Activated CD8-positive, alpha-beta memory T cell treated with anti-CD3 and anti-CD28 coated beads, Interleukin-2, amount 50 U/mL, for 48 hours (primary cell): ENCODE measurements around the gene VAV3.
"Not testable (repeated sequence)": the region's sequence is repeated elsewhere in the genome, so short reads cannot be mapped to it uniquely, and the experiment has no call there.

Source experiments
- DNase-seq: peaks from one replicate; pipeline ENCODE4 v3.0.0-alpha.2; 2020

The VAV3 gene

DNA sequence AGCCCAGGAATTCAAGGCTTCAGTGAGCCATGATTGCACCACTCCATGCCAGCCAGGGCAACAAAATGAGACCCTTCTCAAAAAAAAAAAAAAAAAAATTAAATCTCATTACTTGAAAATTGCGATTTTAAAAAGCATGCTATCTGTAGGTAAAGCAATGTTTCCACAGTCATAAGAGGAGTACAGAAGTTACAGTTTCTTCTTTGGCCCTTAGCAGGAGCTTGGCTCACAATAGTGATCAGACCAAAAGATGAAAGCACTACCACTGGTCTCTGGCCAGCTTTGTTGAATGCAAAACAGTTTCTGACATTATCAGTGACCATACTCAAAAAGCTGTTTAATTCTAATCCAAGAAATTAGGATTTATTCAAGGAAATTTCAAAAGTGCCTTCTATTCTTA, 31.2 kb downstream of the VAV3 start:
- no peak for DNase-seq

DNA sequence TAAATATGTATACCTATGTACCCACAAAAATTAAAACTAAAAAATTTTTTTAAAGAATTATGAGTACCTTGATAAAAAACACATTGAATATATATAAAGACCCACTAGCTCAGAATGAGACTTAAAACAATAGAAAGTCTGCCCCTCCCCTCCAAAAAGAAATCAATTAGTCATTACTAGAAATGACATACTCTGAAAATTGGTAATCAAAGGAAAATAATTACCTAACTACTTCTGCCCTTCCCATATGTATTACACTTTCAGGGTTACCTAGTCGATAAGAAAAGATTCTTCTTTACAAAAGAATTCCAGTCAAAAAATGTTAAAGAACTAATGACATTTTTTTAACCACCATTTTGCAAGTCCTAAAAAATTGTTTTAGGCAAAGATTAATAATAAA, 34.7 kb downstream of the VAV3 start:
- DNase-seq: no peak

GRCh38 chr1:107927820-107928219, 37.2 kb downstream of the VAV3 start:
- no peak for DNase-seq

DNA sequence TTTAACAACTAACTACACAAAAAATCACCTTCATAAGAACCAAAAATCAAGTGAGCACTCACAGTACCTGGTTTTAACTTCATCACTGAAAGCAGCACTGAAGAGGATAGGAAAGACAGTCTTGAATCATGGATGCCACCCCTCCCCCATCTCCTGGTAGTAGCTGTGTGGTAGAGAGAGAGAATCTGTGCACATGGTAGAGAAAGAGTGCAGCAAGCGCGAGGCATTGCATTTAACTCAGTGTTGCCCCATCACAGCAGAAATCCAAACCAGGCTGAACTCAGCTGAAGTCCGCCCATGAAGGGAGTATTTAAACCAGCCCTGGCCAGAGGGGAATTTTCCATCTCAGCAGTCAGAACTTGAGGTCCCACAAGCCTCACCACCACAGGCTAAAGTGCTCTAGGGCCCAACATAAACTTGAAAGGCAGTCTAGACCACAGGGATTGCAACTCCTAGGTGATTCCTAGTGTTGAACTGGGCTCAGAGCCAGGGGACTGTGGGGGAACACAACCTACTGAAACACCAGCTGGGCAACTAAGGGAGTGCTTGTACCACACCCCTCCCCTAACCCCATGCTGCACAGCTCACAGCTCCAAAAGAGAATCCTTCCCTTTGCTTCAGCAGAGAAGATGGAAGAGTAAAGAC, 38.4 kb downstream of the VAV3 start:
- DNase-seq: no peak

GRCh38 chr1:107925565-107925964, 39.4 kb downstream of the VAV3 start:
- DNase-seq: no peak

DNA sequence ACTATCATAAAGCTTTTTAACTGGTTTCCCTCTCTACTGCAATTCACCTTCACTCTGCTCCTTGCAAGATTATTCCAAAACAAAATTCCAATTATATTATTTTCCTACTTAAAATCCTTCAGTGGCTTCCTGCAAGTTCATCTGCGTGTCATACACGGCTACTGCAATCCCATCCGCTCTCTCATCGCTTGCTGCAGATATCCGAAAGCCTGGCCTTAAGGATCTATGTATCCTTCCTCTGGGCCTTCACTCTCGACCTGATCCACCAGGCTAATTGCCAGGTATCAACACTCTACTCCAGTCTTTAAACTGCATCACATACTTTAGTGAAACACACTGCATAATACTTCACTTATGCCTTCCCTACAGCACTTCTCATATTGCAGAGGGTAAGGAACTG, 44.0 kb downstream of the VAV3 start:
- DNase-seq: no peak

- no peak for DNase-seq
These were observed 44.4 kb downstream of the VAV3 start for GRCh38 chr1:107920561-107920960.

DNA sequence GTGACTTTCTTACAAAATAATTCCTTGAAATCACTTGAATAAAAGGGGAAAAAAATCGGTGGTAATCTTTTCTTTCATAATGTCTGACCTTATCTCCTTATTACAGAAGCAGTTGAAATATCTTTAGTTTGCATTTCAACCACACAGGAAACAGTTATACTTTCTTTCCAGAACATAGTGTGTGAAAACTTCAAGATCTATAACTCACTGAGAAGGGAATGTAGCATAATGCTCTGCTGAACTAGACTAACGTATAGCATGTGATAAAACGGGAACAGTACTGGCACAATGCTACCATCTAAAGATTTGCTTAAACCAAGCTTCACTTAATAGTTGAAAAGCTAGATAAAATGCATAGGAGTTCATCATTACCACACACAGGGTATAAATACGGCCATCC, 45.0 kb downstream of the VAV3 start:
- DNase-seq: no peak

DNA sequence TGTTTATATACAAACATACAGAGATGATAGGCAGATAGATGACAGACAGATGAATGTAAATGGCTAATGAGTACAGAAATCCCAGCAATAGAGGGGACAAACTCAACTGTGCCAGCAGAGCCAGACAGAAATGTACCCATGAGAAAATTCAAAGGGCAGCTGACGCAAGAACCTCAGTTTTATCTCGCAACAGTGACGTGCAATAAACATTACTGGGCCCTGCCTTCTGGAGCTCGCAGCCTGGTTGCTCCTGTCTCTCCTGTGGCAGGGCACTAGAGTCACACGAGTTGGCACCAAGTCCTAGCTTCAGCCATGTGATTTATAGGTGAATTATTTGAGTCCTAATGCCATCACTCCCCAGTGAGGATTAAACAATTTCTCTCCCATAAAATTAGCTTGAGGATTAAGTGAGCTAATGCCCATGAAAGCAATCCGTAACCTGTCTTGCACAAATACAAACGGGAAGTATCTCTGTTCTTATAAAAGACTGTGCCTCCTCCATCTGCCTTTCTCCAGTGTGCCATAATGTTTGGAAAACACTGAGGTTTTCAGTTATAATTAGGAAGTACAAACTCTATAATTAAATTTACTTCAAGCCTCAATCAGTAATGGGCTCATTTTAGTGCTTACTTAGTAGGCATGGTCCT, 50.7 kb downstream of the VAV3 start:
- no peak for DNase-seq

DNA sequence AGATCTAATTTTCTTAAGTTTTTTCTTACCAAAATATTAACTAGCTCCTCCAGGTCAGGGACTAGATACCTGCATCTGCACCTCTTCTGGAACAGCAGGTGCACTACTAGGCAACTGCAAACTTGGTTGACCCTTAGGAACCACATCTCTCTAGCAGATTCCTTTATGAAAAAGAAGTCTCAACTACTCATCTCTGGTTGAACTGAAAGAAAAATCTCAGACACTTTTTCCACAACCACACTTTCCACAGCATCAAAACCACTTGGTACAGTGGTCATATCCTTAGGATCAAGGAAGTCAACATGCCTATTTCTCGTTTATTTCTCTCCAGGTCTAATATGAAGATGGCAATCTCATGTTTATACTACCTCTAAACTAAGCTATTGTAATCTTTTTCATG, 52.3 kb downstream of the VAV3 start:
- no peak for DNase-seq

DNA sequence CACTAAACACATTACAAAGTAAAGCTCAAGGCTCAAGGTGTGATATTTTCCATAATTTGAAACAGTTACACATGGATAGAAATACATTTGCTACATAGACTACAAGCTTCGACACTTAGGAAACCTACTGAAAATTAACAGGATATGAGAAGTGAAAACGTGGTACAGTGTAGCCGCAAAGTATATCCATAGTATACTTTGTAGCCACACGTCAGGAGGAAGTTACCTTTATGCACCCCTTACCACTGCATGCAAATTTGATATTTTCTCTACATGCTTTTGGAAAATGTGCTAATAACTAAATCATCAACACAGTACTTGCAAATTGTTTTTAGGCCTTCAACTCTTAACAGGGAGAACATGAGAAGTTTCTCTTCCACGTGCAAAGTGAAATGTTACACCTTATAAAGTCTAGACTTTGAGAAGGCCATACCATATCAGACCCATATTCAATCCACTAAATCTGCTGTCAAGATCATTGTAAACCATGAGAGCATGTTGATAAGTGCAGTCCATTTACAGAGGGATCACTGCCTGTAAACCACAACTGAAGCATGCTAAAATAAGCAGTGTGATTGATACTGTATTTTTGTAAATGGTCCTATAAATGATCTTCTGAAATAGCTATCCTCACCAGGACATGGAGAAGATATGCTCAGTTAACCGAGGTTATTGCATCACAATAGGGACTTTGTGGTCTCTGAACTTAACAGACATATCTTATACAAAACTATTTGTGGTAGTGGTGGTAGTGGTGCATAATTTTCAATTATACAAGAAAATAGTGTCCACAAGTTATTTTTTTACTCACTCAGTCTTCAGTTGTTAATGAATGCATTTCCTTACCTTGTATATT, 64.7 kb downstream of the VAV3 start:
- DNase-seq: no peak

DNA sequence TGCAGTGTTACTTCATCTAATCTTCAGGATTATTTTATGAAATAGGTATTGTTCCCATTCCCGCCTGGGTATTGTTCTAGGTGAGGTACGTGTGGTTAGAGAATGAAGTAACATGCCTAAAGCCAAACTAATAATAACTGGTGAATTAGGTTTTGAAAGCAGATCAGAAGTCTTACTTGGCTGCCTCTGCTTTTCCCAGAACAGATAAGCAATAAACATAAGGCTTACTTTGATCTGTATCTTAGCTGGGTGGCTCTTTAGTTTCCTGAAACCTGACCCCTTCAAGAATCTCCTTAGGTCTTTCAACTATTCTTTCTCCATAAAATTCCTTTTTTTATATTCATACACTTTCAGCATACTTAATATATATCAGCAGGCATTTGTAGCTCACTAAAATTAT, 65.3 kb downstream of the VAV3 start:
- no peak for DNase-seq

DNA sequence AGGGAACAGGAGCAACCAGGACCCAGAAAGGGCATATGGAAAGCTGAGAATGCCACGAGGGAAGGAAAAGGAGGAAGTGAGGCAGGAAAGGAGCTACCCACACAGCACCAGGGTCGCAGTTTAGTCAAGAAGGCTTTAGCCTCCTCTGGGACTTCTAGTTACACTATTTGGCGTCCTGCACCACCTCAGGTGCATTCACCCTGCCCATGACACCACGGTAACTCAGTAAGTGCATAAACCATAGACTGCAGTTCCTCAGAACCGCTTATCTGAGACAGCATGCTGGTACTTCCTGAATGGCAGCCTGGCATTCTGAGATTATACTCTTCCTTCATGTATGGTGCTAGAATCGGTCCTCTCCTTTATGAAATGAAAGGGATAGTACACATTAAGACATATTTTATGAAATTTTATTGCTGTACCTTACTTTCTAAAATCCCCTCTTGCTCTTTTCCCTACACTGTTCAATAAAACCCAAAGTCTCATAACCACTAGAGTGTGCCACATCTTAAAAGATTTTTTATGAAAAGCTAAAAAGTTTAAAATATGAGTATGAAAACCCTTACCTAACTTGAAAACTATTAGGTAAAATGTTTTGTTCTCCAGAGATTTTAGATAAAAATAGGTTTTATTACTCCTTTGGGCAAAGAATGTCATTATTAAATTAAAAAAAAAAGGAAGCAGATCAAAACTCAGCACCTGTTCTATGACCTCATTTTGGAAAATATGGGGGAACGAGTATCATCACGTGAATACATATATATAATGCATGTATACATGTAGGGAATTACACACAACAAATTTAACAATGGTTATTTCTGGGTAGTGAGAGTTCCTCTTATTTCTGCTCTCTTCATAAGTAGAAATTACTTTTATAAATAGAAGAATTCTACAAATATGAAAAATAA, 67.3 kb downstream of the VAV3 start:
- DNase-seq: peak; percentile 57

GRCh38 chr1:107896936-107897335, 68.0 kb downstream of the VAV3 start:
- DNase-seq: no peak

- DNase-seq: no peak
These were observed 68.6 kb downstream of the VAV3 start for GRCh38 chr1:107896401-107896800.

DNA sequence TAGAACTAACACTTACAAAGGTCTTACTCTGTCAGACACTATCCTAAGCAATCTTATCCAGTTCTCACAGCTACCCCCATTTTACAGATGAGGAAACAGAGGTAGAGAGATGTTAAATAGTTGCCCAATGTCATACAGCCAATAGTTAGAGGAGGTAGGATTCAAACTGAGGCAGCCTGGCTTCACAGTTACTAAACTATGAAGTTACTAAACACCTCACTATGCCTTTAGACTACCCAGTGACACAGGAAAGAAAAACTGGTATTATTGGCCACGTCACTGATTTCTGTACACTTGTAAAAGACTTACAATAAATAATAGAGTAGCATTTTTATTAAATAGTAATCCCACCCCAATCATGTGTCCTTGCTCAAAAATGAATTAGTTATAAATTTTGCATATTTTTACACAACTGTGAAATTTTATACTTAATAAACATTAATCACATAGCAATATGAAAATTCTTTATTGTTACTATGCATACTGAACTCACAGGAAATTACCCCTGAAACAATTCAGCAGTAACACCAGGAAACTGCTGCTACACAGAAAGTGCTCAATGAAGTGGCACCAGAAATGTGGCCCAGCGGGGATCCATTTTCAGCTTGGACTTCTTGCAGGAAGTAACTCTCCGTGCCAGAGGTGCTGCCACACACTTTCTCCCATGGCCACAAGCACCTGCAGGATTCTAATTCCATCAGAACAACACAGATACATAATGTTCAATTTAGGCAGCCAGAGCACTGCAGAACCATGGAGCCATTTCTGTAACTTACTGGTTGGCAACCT, 69.4 kb downstream of the VAV3 start:
- DNase-seq: no peak

DNA sequence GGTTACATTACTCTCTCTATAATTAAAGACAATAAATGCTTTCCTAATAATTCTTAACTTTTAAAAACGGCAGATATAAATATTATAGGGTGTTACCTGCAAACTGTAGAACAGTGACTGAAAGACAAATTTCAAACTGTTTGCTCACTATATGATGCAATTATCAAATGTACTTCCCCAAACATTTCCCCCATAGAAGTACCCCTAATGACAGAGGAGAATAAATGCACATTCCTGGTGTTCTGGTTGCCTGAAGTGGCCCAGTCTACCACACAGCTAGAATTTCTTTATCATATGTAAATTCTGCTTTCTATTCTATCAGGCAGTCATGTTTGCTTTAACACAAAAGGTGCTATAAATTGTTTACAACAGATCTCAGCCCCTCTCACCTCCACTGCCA, 70.4 kb downstream of the VAV3 start:
- no peak for DNase-seq

GRCh38 chr1:107893350-107893749, 71.6 kb downstream of the VAV3 start:
- DNase-seq: not testable (repeated sequence)

- no peak for DNase-seq
These were observed 75.5 kb downstream of the VAV3 start for GRCh38 chr1:107889524-107889923.

GRCh38 chr1:107883562-107883961, 81.4 kb downstream of the VAV3 start:
- DNase-seq: no peak

DNA sequence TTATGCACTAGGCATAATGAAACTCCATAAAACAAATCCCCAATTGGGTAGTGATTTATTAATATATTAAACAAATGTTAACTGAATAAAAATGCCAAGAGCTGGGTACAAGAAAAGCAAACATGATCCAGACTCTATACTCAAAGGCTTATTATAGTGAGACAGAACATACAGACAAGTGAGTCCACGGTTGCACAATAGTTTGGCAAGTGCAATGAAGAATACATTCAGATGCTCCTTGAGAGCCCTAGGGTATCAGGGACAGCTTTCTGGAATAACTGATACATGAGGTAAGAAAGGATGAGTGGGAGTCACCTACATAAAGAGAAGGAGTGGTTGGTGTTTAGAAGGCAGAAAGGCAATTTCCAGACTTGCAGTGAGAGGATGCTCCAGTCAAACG, 85.1 kb downstream of the VAV3 start:
- no peak for DNase-seq

DNA sequence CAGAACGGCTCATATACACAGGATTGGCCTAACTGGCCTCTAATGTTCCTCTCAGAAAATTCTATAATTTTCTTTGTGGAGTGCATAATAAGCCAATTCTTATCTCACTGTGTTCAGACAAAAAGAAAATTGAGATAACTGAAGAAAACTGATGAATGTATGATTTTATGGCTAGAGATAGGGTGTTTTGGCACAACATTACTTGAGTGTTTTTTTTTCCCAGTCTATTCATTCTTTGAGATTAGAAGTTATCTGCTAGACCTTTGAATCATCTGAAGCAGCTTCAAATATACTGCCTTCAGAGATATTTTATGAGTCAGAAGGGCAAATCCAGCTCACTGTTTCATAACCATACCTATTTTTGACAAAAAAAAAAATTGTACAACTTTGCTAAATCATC, 85.6 kb downstream of the VAV3 start:
- DNase-seq: no peak
